ENCODE measurements around the gene NKX6-1. TPM values are rescaled to one million over a fixed set of nuclear protein-coding genes. Genes with fewer than 3 reads are reported as not detected.

NKX6-1 gene
- 0.11 TPM in 1 of 2 replicates, not detected in the other for total RNA-seq (2014; rRNA removed; shearing (Covaris generic))
- polyA plus RNA-seq (2016; fragmentation: Nextera tagmentation; extraction: Ambion mirVana), result not detected in 2 replicates

- in situ Hi-C loops (cut with MboI), result no loop called here
- Histone ChIP-seq H3K36me3 (ENCODE audit: low read depth) (no peaks in the 10 kb centered on the region), H4K20me1 (ENCODE audit: insufficient read depth) (no peaks in the 10 kb centered on the region), H2AFZ (peak within 1 kb of the TSS; percentile 89), H3K4me3 (peak within 1 kb of the TSS; percentile 59), H3K9me2 (ENCODE audit: insufficient read depth) (no peaks in the 10 kb centered on the region), H3K79me2 (ENCODE audit: insufficient read depth) (no peaks in the 10 kb centered on the region), H3K9ac (no peak within 1 kb of the TSS), H3K27ac (no peak within 1 kb of the TSS), H3K4me2 (ENCODE audit: unreplicated experiment) (peak within 1 kb of the TSS; percentile 97), H3F3A (ENCODE audit: insufficient read depth) (no peaks in the 10 kb centered on the region), H3K9me3 (ENCODE audit: low read depth) (no peaks in the 10 kb centered on the region), H3K27me3 (replicated peaks; ENCODE audit: insufficient read depth) (peaks cover 95% of the 10 kb centered on the region), H3K4me1 (ENCODE audit: insufficient read depth) (no peaks in the 10 kb centered on the region)
- TF ChIP-seq EZH2phosphoT487 (IDR thresholded peaks at IDR 0.05; ENCODE audit: insufficient read depth, low read depth), result no peak
- TF ChIP-seq EZH2 (IDR thresholded peaks at IDR 0.05; ENCODE audit: insufficient read depth, poor library complexity, severe bottlenecking), result no peak
- peak; percentile 68 for DNase-seq
- WGBS, 2 experiments (ENCODE audit: low coverage in 1 of 2, low lambda C conversion rate in 2 of 2, missing lambda C conversion rate in 2 of 2), result 9% methylated on average over 34 to 47 of the region's 47 CpGs
These were observed at the start of gene NKX6-1 for GRCh38 chr4:84498935-84499623. NKX6-1 (minus strand) TSS chr4:84499292; CDS start chr4:84498228, 1,064 bp downstream.

GRCh38 chr4:84547211-84547610 lies 48.1 kb upstream of the NKX6-1 start:
- Histone ChIP-seq H3K9ac (no peak overlapping the region), H3K4me3 (no peak overlapping the region), H3F3A (ENCODE audit: insufficient read depth) (no peaks in the 10 kb centered on the region), H3K27ac (no peak overlapping the region), H4K20me1 (ENCODE audit: insufficient read depth) (no peaks in the 10 kb centered on the region), H3K27me3 (replicated peaks; ENCODE audit: insufficient read depth) (no peaks in the 10 kb centered on the region), H3K4me1 (ENCODE audit: insufficient read depth) (no peaks in the 10 kb centered on the region), H3K36me3 (ENCODE audit: low read depth) (no peaks in the 10 kb centered on the region), H3K9me2 (ENCODE audit: insufficient read depth) (no peaks in the 10 kb centered on the region), H2AFZ (no peak overlapping the region), H3K4me2 (ENCODE audit: unreplicated experiment) (no peak overlapping the region), H3K9me3 (ENCODE audit: low read depth) (no peaks in the 10 kb centered on the region), H3K79me2 (ENCODE audit: insufficient read depth) (no peaks in the 10 kb centered on the region)
- no peak for TF ChIP-seq EZH2phosphoT487 (IDR thresholded peaks at IDR 0.05; ENCODE audit: insufficient read depth, low read depth)
- no peak for TF ChIP-seq EZH2 (IDR thresholded peaks at IDR 0.05; ENCODE audit: insufficient read depth, poor library complexity, severe bottlenecking)
- in situ Hi-C loops (cut with MboI), result no loop called here
- no peak for DNase-seq
- 40 to 44% methylated on average over 3 of the region's 3 CpGs for WGBS, 2 experiments (ENCODE audit: low coverage in 1 of 2, low lambda C conversion rate in 2 of 2, missing lambda C conversion rate in 2 of 2)

- Histone ChIP-seq H3K9ac (no peak overlapping the region), H3K9me3 (ENCODE audit: low read depth) (no peaks in the 10 kb centered on the region), H2AFZ (no peak overlapping the region), H3K27ac (no peak overlapping the region), H3K27me3 (replicated peaks; ENCODE audit: insufficient read depth) (no peaks in the 10 kb centered on the region), H3K9me2 (ENCODE audit: insufficient read depth) (no peaks in the 10 kb centered on the region), H3F3A (ENCODE audit: insufficient read depth) (no peaks in the 10 kb centered on the region), H3K4me3 (no peak overlapping the region), H3K79me2 (ENCODE audit: insufficient read depth) (no peaks in the 10 kb centered on the region), H4K20me1 (ENCODE audit: insufficient read depth) (no peaks in the 10 kb centered on the region), H3K4me2 (ENCODE audit: unreplicated experiment) (no peak overlapping the region), H3K4me1 (ENCODE audit: insufficient read depth) (no peaks in the 10 kb centered on the region), H3K36me3 (ENCODE audit: low read depth) (no peaks in the 10 kb centered on the region)
- TF ChIP-seq EZH2 (IDR thresholded peaks at IDR 0.05; ENCODE audit: insufficient read depth, poor library complexity, severe bottlenecking) (no peak), EZH2phosphoT487 (IDR thresholded peaks at IDR 0.05; ENCODE audit: insufficient read depth, low read depth) (no peak)
- WGBS, 2 experiments (ENCODE audit: low coverage in 1 of 2, low lambda C conversion rate in 2 of 2, missing lambda C conversion rate in 2 of 2), result 37 to 44% methylated on average over 5 of the region's 5 CpGs
- no peak for DNase-seq
- in situ Hi-C loops (cut with MboI), result no loop called here
These were observed 46.0 kb upstream of the NKX6-1 start for GRCh38 chr4:84545093-84545492.

- whole genome bisulfite sequencing, 2 experiments (ENCODE audit: low coverage in 1 of 2, low lambda C conversion rate in 2 of 2, missing lambda C conversion rate in 2 of 2), result 86 to 91% methylated on average over 2 of the region's 2 CpGs
- no peak overlapping the region for H3K9ac ChIP-seq
- in situ Hi-C loops (cut with MboI), result no loop called here
- no peaks in the 10 kb centered on the region for H4K20me1 ChIP-seq (ENCODE audit: insufficient read depth)
- no peaks in the 10 kb centered on the region for H3F3A ChIP-seq (ENCODE audit: insufficient read depth)
- no peaks in the 10 kb centered on the region for H3K4me1 ChIP-seq (ENCODE audit: insufficient read depth)
- H3K27me3 ChIP-seq (replicated peaks; ENCODE audit: insufficient read depth), result no peaks in the 10 kb centered on the region
- no peak for TF ChIP-seq EZH2 (IDR thresholded peaks at IDR 0.05; ENCODE audit: insufficient read depth, poor library complexity, severe bottlenecking)
- TF ChIP-seq EZH2phosphoT487 (IDR thresholded peaks at IDR 0.05; ENCODE audit: insufficient read depth, low read depth), result no peak
- H3K4me3 ChIP-seq, result no peak overlapping the region
- H2AFZ ChIP-seq, result no peak overlapping the region
- H3K79me2 ChIP-seq (ENCODE audit: insufficient read depth), result no peaks in the 10 kb centered on the region
- no peaks in the 10 kb centered on the region for H3K9me3 ChIP-seq (ENCODE audit: low read depth)
- no peak for DNase-seq
- no peak overlapping the region for H3K27ac ChIP-seq
- H3K36me3 ChIP-seq (ENCODE audit: low read depth), result no peaks in the 10 kb centered on the region
- no peak overlapping the region for H3K4me2 ChIP-seq (ENCODE audit: unreplicated experiment)
- no peaks in the 10 kb centered on the region for H3K9me2 ChIP-seq (ENCODE audit: insufficient read depth)
These were observed 36.8 kb upstream of the NKX6-1 start for GRCh38 chr4:84535901-84536300.
